C4-2B (cell line): Measurements from ENCODE around the gene MCF2L.

Experiments
- H3K27ac ChIP-seq: fragments of 450-650 bp; 2 replicates; pipeline ENCODE4 v1.5.1; 2017
- ZFX ChIP-seq: fragments of 450-650 bp; IDR thresholded peaks from 2 replicates; pipeline ENCODE4 v1.6.1; 2017
- TF ChIP-seq, protein P1 (sequence below): fragments of 450-650 bp; conservative IDR thresholded peaks from 2 replicates; pipeline ENCODE4 v1.5.1; 2017; ENCODE audit warnings: mild to moderate bottlenecking

MCF2L gene

GRCh38 chr13:113082198-113083021 is 113.4 kb downstream of the MCF2L start:
- no peak for TF ChIP-seq ZFX
- TF ChIP-seq, protein P1, sequence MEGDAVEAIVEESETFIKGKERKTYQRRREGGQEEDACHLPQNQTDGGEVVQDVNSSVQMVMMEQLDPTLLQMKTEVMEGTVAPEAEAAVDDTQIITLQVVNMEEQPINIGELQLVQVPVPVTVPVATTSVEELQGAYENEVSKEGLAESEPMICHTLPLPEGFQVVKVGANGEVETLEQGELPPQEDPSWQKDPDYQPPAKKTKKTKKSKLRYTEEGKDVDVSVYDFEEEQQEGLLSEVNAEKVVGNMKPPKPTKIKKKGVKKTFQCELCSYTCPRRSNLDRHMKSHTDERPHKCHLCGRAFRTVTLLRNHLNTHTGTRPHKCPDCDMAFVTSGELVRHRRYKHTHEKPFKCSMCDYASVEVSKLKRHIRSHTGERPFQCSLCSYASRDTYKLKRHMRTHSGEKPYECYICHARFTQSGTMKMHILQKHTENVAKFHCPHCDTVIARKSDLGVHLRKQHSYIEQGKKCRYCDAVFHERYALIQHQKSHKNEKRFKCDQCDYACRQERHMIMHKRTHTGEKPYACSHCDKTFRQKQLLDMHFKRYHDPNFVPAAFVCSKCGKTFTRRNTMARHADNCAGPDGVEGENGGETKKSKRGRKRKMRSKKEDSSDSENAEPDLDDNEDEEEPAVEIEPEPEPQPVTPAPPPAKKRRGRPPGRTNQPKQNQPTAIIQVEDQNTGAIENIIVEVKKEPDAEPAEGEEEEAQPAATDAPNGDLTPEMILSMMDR: no peak
- H3K27ac ChIP-seq: no peak overlapping the region

DNA sequence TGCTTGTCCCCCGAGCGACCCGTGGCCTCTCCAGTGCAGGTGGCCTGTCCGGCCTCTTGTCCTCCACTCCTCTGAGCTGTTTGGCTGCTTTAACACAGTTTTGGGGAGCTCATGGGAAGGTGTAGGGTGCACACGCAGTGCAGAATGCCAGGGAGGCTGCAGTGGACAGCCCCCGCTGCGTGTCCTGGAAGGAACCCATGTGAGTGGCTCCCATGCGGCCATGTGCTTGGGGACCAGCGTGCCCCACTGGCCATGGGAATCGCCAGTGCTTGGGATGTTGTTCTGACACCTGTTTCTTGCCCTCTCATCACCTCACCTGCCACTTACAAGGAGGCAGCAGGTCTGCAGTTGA is 114.0 kb downstream of the MCF2L start:
- H3K27ac ChIP-seq: peak overlapping the region; percentile 27
- no peak for TF ChIP-seq ZFX
- TF ChIP-seq, protein P1: no peak

DNA sequence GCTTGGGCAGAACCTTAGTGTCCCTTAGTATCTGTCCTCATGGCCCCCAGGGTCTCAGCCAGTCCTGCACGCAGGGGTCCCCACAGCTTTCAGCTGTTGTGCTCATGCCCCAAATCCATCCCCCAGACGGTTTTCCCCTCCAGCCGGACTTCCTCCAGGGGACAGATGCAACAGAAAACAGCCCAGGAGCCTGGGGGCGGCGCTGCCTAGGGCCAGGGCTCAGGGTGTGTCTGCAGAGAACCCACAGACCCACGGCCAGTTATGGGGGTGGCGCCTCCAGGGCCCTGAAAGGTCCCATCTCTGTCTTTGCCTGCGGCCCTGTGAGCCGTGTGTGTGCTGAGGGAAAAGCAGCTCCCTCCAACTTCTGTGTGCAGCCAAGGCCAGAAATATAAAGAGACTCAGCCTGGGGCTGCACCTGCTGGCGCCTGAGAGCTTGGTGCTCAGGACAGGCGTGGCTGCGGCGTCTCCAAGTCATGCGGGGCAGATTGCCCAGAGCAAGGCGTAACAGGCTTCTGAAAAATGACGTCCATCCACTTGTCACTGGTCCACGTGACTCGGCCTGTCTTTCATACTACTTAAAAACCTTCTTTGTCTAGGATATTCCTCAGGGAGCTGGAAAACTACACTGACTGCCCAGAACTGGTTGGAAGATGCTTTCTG is 114.5 kb downstream of the MCF2L start:
- peak overlapping the region; percentile 27 for H3K27ac ChIP-seq
- TF ChIP-seq, protein P1: no peak
- TF ChIP-seq ZFX: no peak

- H3K27ac ChIP-seq: 0 out of 2 replicates have a peak overlapping the region, but pooled peaks have one; percentile 27
- no peak for TF ChIP-seq ZFX
- TF ChIP-seq, protein P1: no peak
Measured at GRCh38 chr13:113084094-113084942, 115.3 kb downstream of the MCF2L start.

GRCh38 chr13:113084943-113085540 is 116.0 kb downstream of the MCF2L start:
- no peak overlapping the region for H3K27ac ChIP-seq
- TF ChIP-seq, protein P1: no peak
- no peak for TF ChIP-seq ZFX

GRCh38 chr13:113086031-113086750 is 117.2 kb downstream of the MCF2L start:
- H3K27ac ChIP-seq: no peak overlapping the region
- no peak for TF ChIP-seq ZFX
- TF ChIP-seq, protein P1: no peak
